SK-N-SH treated with all-trans-retinoic acid at 6 μM for 48 hours (cell line): ENCODE data around the gene TET3.

ENCODE experiments used
- ATAC-seq: fragments of 200-7000 bp; cut with Tn5 transposase; 3 replicates; pipeline ENCODE4 v1.9.1; 2020; ENCODE audit warnings: mild to moderate bottlenecking, moderate library complexity
- BACH2 ChIP-seq: fragments of 250-450 bp; sonication (Bioruptor Pico); IDR thresholded peaks from 2 replicates; pipeline ENCODE4 v1.9.0; 2021; ENCODE audit warnings: mild to moderate bottlenecking, borderline replicate concordance
- CSDC2 ChIP-seq: fragments of 250-450 bp; sonication (Bioruptor Pico); IDR thresholded peaks from 2 replicates; pipeline ENCODE4 v1.5.0; 2020; ENCODE audit warnings: mild to moderate bottlenecking, moderate library complexity
- CSRNP3 ChIP-seq: fragments of 250-450 bp; sonication (Bioruptor Pico); IDR thresholded peaks from 2 replicates; pipeline ENCODE4 v1.5.1; 2021; ENCODE audit warnings: mild to moderate bottlenecking, moderate library complexity
- ESRRG ChIP-seq: fragments of 250-450 bp; sonication (Bioruptor Pico); IDR thresholded peaks from 2 replicates; pipeline ENCODE4 v1.6.1; 2021; ENCODE audit warnings: mild to moderate bottlenecking
- ISL1 ChIP-seq: fragments of 250-450 bp; sonication (Bioruptor Pico); IDR thresholded peaks from 2 replicates; pipeline ENCODE4 v2.1.2; 2022; ENCODE audit warnings: mild to moderate bottlenecking, moderate library complexity
- PATZ1 ChIP-seq: fragments of 250-450 bp; sonication (Bioruptor Pico); IDR thresholded peaks from 2 replicates; pipeline ENCODE4 v1.8.0; 2020; ENCODE audit warnings: mild to moderate bottlenecking, moderate library complexity, borderline replicate concordance
- PPARA ChIP-seq: fragments of 250-450 bp; sonication (Bioruptor Pico); IDR thresholded peaks from 2 replicates; pipeline ENCODE4 v1.5.0; 2020; ENCODE audit warnings: mild to moderate bottlenecking, borderline replicate concordance
- RARB ChIP-seq: fragments of 250-450 bp; sonication (Bioruptor Pico); IDR thresholded peaks from 2 replicates; pipeline ENCODE4 v1.8.0; 2021; ENCODE audit warnings: mild to moderate bottlenecking, moderate library complexity
- TCF4 ChIP-seq: fragments of 250-450 bp; sonication (Bioruptor Pico); IDR thresholded peaks from 2 replicates; pipeline ENCODE4 v1.8.0; 2021; ENCODE audit warnings: mild to moderate bottlenecking, moderate library complexity, borderline replicate concordance
- TOX ChIP-seq: fragments of 250-450 bp; sonication (Bioruptor Pico); IDR thresholded peaks from 2 replicates; pipeline ENCODE4 v1.8.0; 2021; ENCODE audit warnings: mild to moderate bottlenecking, moderate library complexity, borderline replicate concordance
- ZC3H10 ChIP-seq: fragments of 250-450 bp; sonication (Bioruptor Pico); IDR thresholded peaks from 2 replicates; pipeline ENCODE4 v1.5.1; 2021; ENCODE audit warnings: mild to moderate bottlenecking, moderate library complexity
- ZFP3 ChIP-seq: fragments of 250-450 bp; sonication (Bioruptor Pico); IDR thresholded peaks from 2 replicates; pipeline ENCODE4 v1.5.0; 2020; ENCODE audit warnings: mild to moderate bottlenecking, moderate library complexity
- ZFP30 ChIP-seq: fragments of 450-650 bp; formaldehyde crosslinking; IDR thresholded peaks from 2 replicates; pipeline ENCODE4 v1.5.0; 2022; ENCODE audit warnings: mild to moderate bottlenecking, moderate library complexity
- ZNF565 ChIP-seq: fragments of 450-650 bp; formaldehyde crosslinking; conservative IDR thresholded peaks from 2 replicates; pipeline ENCODE4 v1.5.0; 2020; ENCODE audit warnings: low read depth, mild to moderate bottlenecking, moderate library complexity
- TF ChIP-seq, protein P1 (sequence below): fragments of 250-450 bp; sonication (Bioruptor Pico); IDR thresholded peaks from 2 replicates; pipeline ENCODE4 v1.8.0; 2021; ENCODE audit warnings: low read depth, mild to moderate bottlenecking, moderate library complexity, borderline replicate concordance
- TF ChIP-seq, protein P2 (sequence below): fragments of 250-450 bp; sonication (Bioruptor Pico); IDR thresholded peaks from 2 replicates; pipeline ENCODE4 v1.5.1; 2020; ENCODE audit warnings: low read depth, mild to moderate bottlenecking, moderate library complexity

Gene TET3

GRCh38 chr2:73952499-73953446 is 31.9 kb upstream of the TET3 start:
- TF ChIP-seq ZC3H10: no peak
- no peak for TF ChIP-seq ESRRG
- TF ChIP-seq TCF4 (CRISPR knock-in tag): no peak
- TF ChIP-seq TOX: no peak
- no peak for TF ChIP-seq PATZ1 (CRISPR knock-in tag)
- TF ChIP-seq ZFP3 (CRISPR knock-in tag): no peak
- TF ChIP-seq ISL1 (CRISPR knock-in tag): no peak
- TF ChIP-seq ZFP30: no peak
- TF ChIP-seq, protein P1, sequence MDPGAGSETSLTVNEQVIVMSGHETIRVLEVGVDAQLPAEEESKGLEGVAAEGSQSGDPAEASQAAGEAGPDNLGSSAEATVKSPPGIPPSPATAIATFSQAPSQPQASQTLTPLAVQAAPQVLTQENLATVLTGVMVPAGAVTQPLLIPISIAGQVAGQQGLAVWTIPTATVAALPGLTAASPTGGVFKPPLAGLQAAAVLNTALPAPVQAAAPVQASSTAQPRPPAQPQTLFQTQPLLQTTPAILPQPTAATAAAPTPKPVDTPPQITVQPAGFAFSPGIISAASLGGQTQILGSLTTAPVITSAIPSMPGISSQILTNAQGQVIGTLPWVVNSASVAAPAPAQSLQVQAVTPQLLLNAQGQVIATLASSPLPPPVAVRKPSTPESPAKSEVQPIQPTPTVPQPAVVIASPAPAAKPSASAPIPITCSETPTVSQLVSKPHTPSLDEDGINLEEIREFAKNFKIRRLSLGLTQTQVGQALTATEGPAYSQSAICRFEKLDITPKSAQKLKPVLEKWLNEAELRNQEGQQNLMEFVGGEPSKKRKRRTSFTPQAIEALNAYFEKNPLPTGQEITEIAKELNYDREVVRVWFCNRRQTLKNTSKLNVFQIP (CRISPR knock-in tag): no peak
- TF ChIP-seq PPARA (CRISPR knock-in tag): no peak
- ATAC-seq: 0 out of 3 replicates have a peak, but pooled peaks have one; percentile 39

GRCh38 chr2:73956218-73956865 is 28.4 kb upstream of the TET3 start:
- no peak for ATAC-seq
- TF ChIP-seq PPARA (CRISPR knock-in tag) (no peak), CSDC2 (no peak), ISL1 (CRISPR knock-in tag) (no peak)

DNA sequence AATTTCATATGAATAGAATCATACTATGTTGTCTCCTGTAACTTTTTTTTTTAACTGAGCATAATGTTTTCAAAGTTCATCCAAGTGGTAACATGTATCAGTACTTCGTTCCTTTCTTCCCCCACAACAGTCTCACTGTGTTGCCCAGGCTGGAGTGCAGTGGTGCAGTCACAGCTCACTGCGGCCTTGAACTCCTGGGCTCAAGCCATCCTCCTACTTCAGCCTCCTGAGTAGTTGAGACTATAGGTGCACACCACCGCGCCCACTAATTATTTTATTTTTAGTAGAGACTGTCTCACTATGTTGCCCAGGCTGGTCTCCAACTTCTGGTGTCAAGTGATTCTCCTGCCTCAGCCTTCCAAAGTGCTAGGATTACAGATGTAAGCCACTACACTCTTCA is 23.4 kb upstream of the TET3 start:
- ATAC-seq: no peak
- TF ChIP-seq PATZ1 (CRISPR knock-in tag) (no peak), RARB (CRISPR knock-in tag) (no peak), TOX (no peak), ZNF565 (CRISPR knock-in tag) (no peak), ZFP3 (CRISPR knock-in tag) (no peak), CSRNP3 (CRISPR knock-in tag) (no peak), BACH2 (CRISPR knock-in tag) (no peak), CSDC2 (no peak)
- TF ChIP-seq, protein P2, sequence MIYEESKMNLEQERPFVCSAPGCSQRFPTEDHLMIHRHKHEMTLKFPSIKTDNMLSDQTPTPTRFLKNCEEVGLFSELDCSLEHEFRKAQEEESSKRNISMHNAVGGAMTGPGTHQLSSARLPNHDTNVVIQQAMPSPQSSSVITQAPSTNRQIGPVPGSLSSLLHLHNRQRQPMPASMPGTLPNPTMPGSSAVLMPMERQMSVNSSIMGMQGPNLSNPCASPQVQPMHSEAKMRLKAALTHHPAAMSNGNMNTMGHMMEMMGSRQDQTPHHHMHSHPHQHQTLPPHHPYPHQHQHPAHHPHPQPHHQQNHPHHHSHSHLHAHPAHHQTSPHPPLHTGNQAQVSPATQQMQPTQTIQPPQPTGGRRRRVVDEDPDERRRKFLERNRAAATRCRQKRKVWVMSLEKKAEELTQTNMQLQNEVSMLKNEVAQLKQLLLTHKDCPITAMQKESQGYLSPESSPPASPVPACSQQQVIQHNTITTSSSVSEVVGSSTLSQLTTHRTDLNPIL (CRISPR knock-in tag): no peak

DNA sequence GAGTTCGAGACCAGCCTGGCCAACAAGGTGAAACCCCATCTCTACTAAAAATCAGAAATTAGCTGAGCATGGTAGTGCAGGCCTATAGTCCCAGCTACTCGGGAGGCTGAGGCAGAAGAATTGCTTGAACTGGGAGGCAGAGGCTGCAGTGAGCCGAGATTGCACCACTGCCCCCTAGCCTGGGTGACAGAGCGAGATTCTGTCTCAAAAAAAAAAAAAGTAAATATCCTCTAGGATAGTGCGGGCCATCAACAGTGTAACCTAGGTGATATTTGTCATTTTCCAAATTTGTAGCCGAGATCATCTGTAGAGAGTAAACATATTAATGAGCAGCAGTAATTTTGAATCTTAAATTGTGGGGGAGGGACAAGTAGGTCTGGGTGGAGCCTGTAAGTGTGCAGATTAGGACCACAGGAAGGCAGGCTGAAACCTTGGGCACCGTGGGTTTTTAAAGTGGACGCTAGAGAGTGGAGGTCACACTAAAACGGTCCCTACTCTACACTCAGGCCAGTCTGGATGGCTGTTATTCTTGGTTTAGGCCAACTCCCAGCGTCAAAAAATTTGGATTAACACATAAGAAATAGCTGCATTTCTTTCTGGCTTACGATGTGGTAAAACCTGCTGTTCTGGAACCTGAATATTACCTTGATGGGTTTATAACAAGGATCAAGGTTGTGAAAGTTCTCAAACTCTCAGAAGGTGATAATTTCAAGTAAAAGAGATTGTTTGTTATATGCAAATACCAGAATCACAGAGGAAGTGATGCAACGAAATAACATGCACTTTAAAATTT is 22.7 kb upstream of the TET3 start:
- peak; percentile 36; the same call in 1 of the 3 replicates for ATAC-seq
- no peak for TF ChIP-seq ZNF565 (CRISPR knock-in tag)
- TF ChIP-seq, all 23 proteins: peak for 0
